Type B pancreatic cell (in vitro differentiated cells): ENCODE measurements around the gene TSC1. TPM values are rescaled to one million over a fixed set of nuclear protein-coding genes. Genes with fewer than 3 reads are reported as not detected.
A peak's percentile ranks its signal among the peaks of the same experiment; 100 is the strongest.

Source experiments
- DNase-seq: peaks from one replicate; pipeline ENCODE4 v3.0.0; 2021; ENCODE audit warnings: mixed read lengths; ENCODE audit not compliant: unreplicated experiment; ENCODE audit errors: extremely low spot score
- H3K27ac Mint-ChIP-seq: 2 replicates; pipeline ENCODE4 v1.8.0; 2021; ENCODE audit warnings: mild to moderate bottlenecking, mixed read lengths
- H3K27me3 Mint-ChIP-seq: 2 replicates; pipeline ENCODE4 v1.8.0; 2021; ENCODE audit warnings: mixed read lengths
- H3K36me3 Mint-ChIP-seq: 2 replicates; pipeline ENCODE4 v1.8.0; 2021; ENCODE audit warnings: mixed read lengths
- H3K4me1 Mint-ChIP-seq: one replicate; pipeline ENCODE4 v1.8.0; 2021; ENCODE audit warnings: mixed read lengths; ENCODE audit not compliant: unreplicated experiment
- H3K4me3 Mint-ChIP-seq: 2 replicates; pipeline ENCODE4 v1.8.0; 2021; ENCODE audit warnings: mild to moderate bottlenecking, mixed read lengths
- H3K9me3 Mint-ChIP-seq: 2 replicates; pipeline ENCODE4 v1.8.0; 2021; ENCODE audit warnings: mixed read lengths
- CTCF ChIP-seq: fragments of 200-600 bp; sonication (generic); conservative IDR thresholded peaks from 2 replicates; pipeline ENCODE4 v1.5.0; 2021; ENCODE audit warnings: antibody characterized with exemption, mild to moderate bottlenecking
- total RNA-seq: library from RNA; stranded (reverse); gene quantifications from 2 replicates; pipeline ENCODE4 v1.2.1, GENCODE V29; 2021; ENCODE audit warnings: low replicate concordance

Gene TSC1
- total RNA-seq, 1 donor from 2014 or later, result 58.9 TPM

- Mint-ChIP-seq H3K27ac (no peak overlapping the region), H3K4me3 (no peak overlapping the region), H3K9me3 (no peaks in the 10 kb centered on the region), H3K27me3 (no peaks in the 10 kb centered on the region), H3K4me1 (no peaks in the 10 kb centered on the region), H3K36me3 (peaks cover 29% of the 10 kb centered on the region)
- no peak for TF ChIP-seq CTCF
- DNase-seq, result peak; percentile 27
Observed at GRCh38 chr9:132912131-132912530, 32.3 kb downstream of the TSC1 start.

GRCh38 chr9:132910376-132910775, 34.0 kb downstream of the TSC1 start:
- no peak for TF ChIP-seq CTCF
- Mint-ChIP-seq H3K27ac (no peak overlapping the region), H3K9me3 (no peaks in the 10 kb centered on the region), H3K4me1 (no peaks in the 10 kb centered on the region), H3K36me3 (peaks cover 20% of the 10 kb centered on the region), H3K27me3 (no peaks in the 10 kb centered on the region), H3K4me3 (no peak overlapping the region)
- DNase-seq, result no peak

- Mint-ChIP-seq H3K36me3 (peaks cover 17% of the 10 kb centered on the region), H3K4me3 (no peak overlapping the region)
- no peak for DNase-seq
Observed at GRCh38 chr9:132909311-132909710, 35.1 kb downstream of the TSC1 start.

GRCh38 chr9:132908635-132909034, 35.8 kb downstream of the TSC1 start:
- no peaks in the 10 kb centered on the region for H3K9me3 Mint-ChIP-seq
- DNase-seq, result no peak
- no peaks in the 10 kb centered on the region for H3K4me1 Mint-ChIP-seq
- no peaks in the 10 kb centered on the region for H3K27me3 Mint-ChIP-seq
- no peak overlapping the region for H3K27ac Mint-ChIP-seq
- no peak for TF ChIP-seq CTCF
- peaks cover 17% of the 10 kb centered on the region for H3K36me3 Mint-ChIP-seq
- H3K4me3 Mint-ChIP-seq, result no peak overlapping the region

More at GRCh38 chr9:132909311-132909710, 35.1 kb downstream of the TSC1 start:
- H3K4me1 Mint-ChIP-seq, result no peaks in the 10 kb centered on the region
- TF ChIP-seq CTCF, result no peak
- no peaks in the 10 kb centered on the region for H3K9me3 Mint-ChIP-seq
- no peaks in the 10 kb centered on the region for H3K27me3 Mint-ChIP-seq
- no peak overlapping the region for H3K27ac Mint-ChIP-seq

- DNase-seq, result no peak
- H3K4me3 Mint-ChIP-seq, result no peak overlapping the region
- H3K36me3 Mint-ChIP-seq, result peaks cover 15% of the 10 kb centered on the region
- no peaks in the 10 kb centered on the region for H3K9me3 Mint-ChIP-seq
- TF ChIP-seq CTCF, result no peak
- no peak overlapping the region for H3K27ac Mint-ChIP-seq
- H3K4me1 Mint-ChIP-seq, result no peaks in the 10 kb centered on the region
- no peaks in the 10 kb centered on the region for H3K27me3 Mint-ChIP-seq
Observed at GRCh38 chr9:132905726-132906125, 38.7 kb downstream of the TSC1 start.
